GM23338 (cell line): Measurements from ENCODE around the gene XPO6. TPM values are rescaled to one million over a fixed set of nuclear protein-coding genes. Genes with fewer than 3 reads are reported as not detected.
A peak's percentile ranks its signal among the peaks of the same experiment; 100 is the strongest.

Experiments used
- ATAC-seq: fragments of 200-7000 bp; cut with Tn5 transposase; 3 replicates; pipeline ENCODE4 v1.9.1; 2020
- DNase-seq: peaks from one replicate; pipeline ENCODE4 v3.0.0-alpha.2; 2015; ENCODE audit warnings: low spot score
- H2AFZ ChIP-seq: fragments of 200-600 bp; sonication (generic); 2 replicates; pipeline ENCODE4 v1.8.0; 2016; ENCODE audit warnings: antibody characterized with exemption, mild to moderate bottlenecking, moderate library complexity
- H3F3A ChIP-seq: fragments of 200-600 bp; sonication (generic); replicated peaks from 2 replicates; pipeline ENCODE4 v1.8.0; 2017; ENCODE audit warnings: antibody characterized with exemption, mixed run types, low read depth
- H3K27ac ChIP-seq: fragments of 200-600 bp; sonication (generic); 2 replicates; pipeline ENCODE4 v1.6.1; 2016; ENCODE audit warnings: low read depth
- H3K27me3 ChIP-seq: fragments of 200-600 bp; sonication (generic); 2 replicates; pipeline ENCODE4 v1.8.0; 2016; ENCODE audit warnings: mild to moderate bottlenecking, mixed run types, moderate library complexity; ENCODE audit not compliant: insufficient read depth
- H3K36me3 ChIP-seq: fragments of 200-600 bp; sonication (generic); 2 replicates; pipeline ENCODE4 v1.8.0; 2016; ENCODE audit warnings: mild to moderate bottlenecking; ENCODE audit not compliant: insufficient read depth
- H3K4me1 ChIP-seq: fragments of 200-600 bp; sonication (generic); 2 replicates; pipeline ENCODE4 v1.8.0; 2016; ENCODE audit warnings: mild to moderate bottlenecking, moderate library complexity; ENCODE audit not compliant: insufficient read depth
- H3K4me2 ChIP-seq: fragments of 200-600 bp; sonication (generic); 2 replicates; pipeline ENCODE4 v1.7.1; 2017; ENCODE audit warnings: mixed run types
- H3K4me3 ChIP-seq: fragments of 200-600 bp; sonication (generic); 2 replicates; pipeline ENCODE4 v1.6.1; 2016; ENCODE audit warnings: mixed run types
- H3K79me2 ChIP-seq: fragments of 200-600 bp; sonication (generic); replicated peaks from 2 replicates; pipeline ENCODE4 v1.8.0; 2017; ENCODE audit warnings: mild to moderate bottlenecking; ENCODE audit not compliant: insufficient read depth
- H3K9me2 ChIP-seq: fragments of 200-600 bp; sonication (generic); 2 replicates; pipeline ENCODE4 v1.8.0; 2017; ENCODE audit not compliant: insufficient read depth
- H4K20me1 ChIP-seq: fragments of 200-600 bp; sonication (generic); replicated peaks from 2 replicates; pipeline ENCODE4 v1.8.0; 2017; ENCODE audit warnings: mild to moderate bottlenecking; ENCODE audit not compliant: insufficient read depth
- H3K27ac Mint-ChIP-seq: 2 replicates; pipeline ENCODE4 v1.8.0; 2020; ENCODE audit warnings: inconsistent platforms, mild to moderate bottlenecking, moderate library complexity, mixed read lengths
- H3K27me3 Mint-ChIP-seq: 3 replicates; pipeline ENCODE4 v1.8.0; 2022; ENCODE audit warnings: low read depth, mild to moderate bottlenecking, moderate library complexity, mixed read lengths, inconsistent platforms; ENCODE audit not compliant: insufficient read depth, poor library complexity
- H3K36me3 Mint-ChIP-seq: 3 replicates; pipeline ENCODE4 v1.8.0; 2021; ENCODE audit warnings: low read depth, mild to moderate bottlenecking, inconsistent platforms, moderate library complexity, mixed read lengths
- H3K4me1 Mint-ChIP-seq: 3 replicates; pipeline ENCODE4 v1.8.0; 2020; ENCODE audit warnings: mild to moderate bottlenecking, inconsistent platforms, mixed read lengths
- H3K4me3 Mint-ChIP-seq: 3 replicates; pipeline ENCODE4 v1.8.0; 2021; ENCODE audit warnings: moderate library complexity, mild to moderate bottlenecking, inconsistent platforms, mixed read lengths
- H3K9me3 Mint-ChIP-seq: 3 replicates; pipeline ENCODE4 v1.8.0; 2020; ENCODE audit warnings: moderate library complexity, mild to moderate bottlenecking, inconsistent platforms, mixed read lengths
- CREB1 ChIP-seq: fragments of 250-450 bp; sonication (Bioruptor Pico); IDR thresholded peaks from 2 replicates; pipeline ENCODE4 v1.5.0; 2020; ENCODE audit warnings: low read depth, mild to moderate bottlenecking, moderate library complexity
- ETS1 ChIP-seq: IDR thresholded peaks from 2 replicates; pipeline ENCODE4 v1.6.1; 2016; ENCODE audit warnings: antibody characterized with exemption
- EZH2 ChIP-seq: fragments of 200-600 bp; sonication (generic); IDR thresholded peaks from one replicate; pipeline ENCODE4 v1.8.0; 2017; ENCODE audit warnings: antibody characterized with exemption, mild to moderate bottlenecking, low read depth; ENCODE audit not compliant: unreplicated experiment
- EZH2phosphoT487 ChIP-seq: fragments of 200-600 bp; sonication (generic); IDR thresholded peaks from one replicate; pipeline ENCODE4 v1.8.1; 2018; ENCODE audit warnings: antibody characterized with exemption; ENCODE audit not compliant: unreplicated experiment
- JUNB ChIP-seq: IDR thresholded peaks from one replicate; pipeline ENCODE4 v1.6.1; 2016; ENCODE audit warnings: antibody characterized with exemption; ENCODE audit not compliant: unreplicated experiment
- POLR2AphosphoS5 ChIP-seq: IDR thresholded peaks from 2 replicates; pipeline ENCODE4 v1.6.1; 2016; ENCODE audit warnings: antibody characterized with exemption, low read depth
- REST ChIP-seq: IDR thresholded peaks from one replicate; pipeline ENCODE4 v1.6.1; 2018; ENCODE audit warnings: antibody characterized with exemption; ENCODE audit not compliant: unreplicated experiment
- ZNF114 ChIP-seq: fragments of 250-450 bp; sonication (Bioruptor Pico); IDR thresholded peaks from 2 replicates; pipeline ENCODE4 v1.5.0; 2020; ENCODE audit warnings: mild to moderate bottlenecking, moderate library complexity
- ZNF331 ChIP-seq: fragments of 250-450 bp; sonication (Bioruptor Pico); IDR thresholded peaks from 2 replicates; pipeline ENCODE4 v1.5.0; 2020; ENCODE audit warnings: low read depth, mild to moderate bottlenecking, moderate library complexity
- ZNF462 ChIP-seq: fragments of 250-450 bp; sonication (Bioruptor Pico); IDR thresholded peaks from 2 replicates; pipeline ENCODE4 v1.5.0; 2020; ENCODE audit warnings: mild to moderate bottlenecking, moderate library complexity
- polyA plus RNA-seq: library from polyadenylated mRNA; unstranded; fragments of >200 nt; fragmentation: Nextera tagmentation; extraction: Ambion mirVana; gene quantifications from 2 replicates; pipeline ENCODE4 v1.2.1, GENCODE V29; 2016
- total RNA-seq: library from RNA; depleted of rRNA; stranded (reverse); fragments of >200 nt; shearing (Covaris generic); gene quantifications from 2 replicates; pipeline ENCODE4 v1.2.3, GENCODE V29; 2014

Gene XPO6
- total and polyA plus RNA-seq, 2 experiments from 2014 or later = 83.9 to 178 TPM

GRCh38 chr16:28146536-28146935, 65.2 kb downstream of the XPO6 start:
- H3K4me1 Mint-ChIP-seq = peaks cover 3% of the 10 kb centered on the region; the same call in 1 of the 3 replicates
- ATAC-seq = no peak
- no peak overlapping the region for H3K27ac Mint-ChIP-seq
- Histone ChIP-seq H3K79me2 (peaks cover 39% of the 10 kb centered on the region), H3K4me2 (no peak overlapping the region), H4K20me1 (peaks cover 24% of the 10 kb centered on the region), H3F3A (no peaks in the 10 kb centered on the region), H3K4me3 (no peak overlapping the region), H3K36me3 (peaks cover 9% of the 10 kb centered on the region), H2AFZ (no peak overlapping the region), H3K4me1 (no peaks in the 10 kb centered on the region), H3K27me3 (no peaks in the 10 kb centered on the region), H3K27ac (0 out of 2 replicates have a peak overlapping the region, but pooled peaks have one; percentile 10), H3K9me2 (no peaks in the 10 kb centered on the region)
- H3K9me3 Mint-ChIP-seq = no peaks in the 10 kb centered on the region
- DNase-seq = no peak
- H3K27me3 Mint-ChIP-seq = peaks cover 2% of the 10 kb centered on the region
- no peak for TF ChIP-seq ETS1
- no peak for TF ChIP-seq JUNB
- TF ChIP-seq ZNF331 (CRISPR knock-in tag) = no peak
- TF ChIP-seq EZH2 = no peak
- TF ChIP-seq ZNF462 (CRISPR knock-in tag) = no peak
- TF ChIP-seq EZH2phosphoT487 = no peak
- no peak for TF ChIP-seq CREB1 (CRISPR knock-in tag)
- TF ChIP-seq POLR2AphosphoS5 = no peak
- no peak for TF ChIP-seq ZNF114 (CRISPR knock-in tag)
- TF ChIP-seq REST = no peak
- no peak overlapping the region for H3K4me3 Mint-ChIP-seq
- peaks cover 59% of the 10 kb centered on the region for H3K36me3 Mint-ChIP-seq
